T-cell (primary cell): ENCODE results near the gene PRR35. TPM values are rescaled to one million over a fixed set of nuclear protein-coding genes. Genes with fewer than 3 reads are reported as not detected.

Source experiments
- ATAC-seq, 4 experiments: fragments of 200-7000 bp in 3 of 4; fragments of 150-1000 bp in 1 of 4; cut with Tn5 transposase; replicated peaks in 1 of 4; 1 replicate in 3 of 4; 2 replicates in 1 of 4; pipeline ENCODE4 v1.10.0; 2021; ENCODE audit warnings: moderate library complexity in 3 of 4, mild to moderate bottlenecking in 2 of 4, moderate number of reproducible peaks in 1 of 4
- CTCF ChIA-PET, 2 donors: fragments of 300-600 bp; sonication (Branson Sonifier 250); formaldehyde crosslinking; loops; one replicate each; lab custom pipeline; 2022; ENCODE audit warnings: antibody characterized with exemption in 2 of 2; lab: Charles Lee
- POLR2A ChIA-PET, 2 donors: fragments of 300-600 bp; sonication (Branson Sonifier 250); formaldehyde crosslinking; loops; one replicate each; lab custom pipeline; 2022; ENCODE audit warnings: antibody characterized with exemption in 2 of 2; lab: Charles Lee
- DNase-seq, 35 experiments: peaks; one replicate each; pipeline versions ENCODE4 v3.0.0 to v3.0.0-alpha.2; 2013 to 2023
- H3K27ac ChIP-seq: one replicate; pipeline ENCODE4 v1.5.1; 2013; ENCODE audit warnings: low read length
- H3K27me3 ChIP-seq, 2 experiments: replicated peaks in 1 of 2; 1 replicate in 1 of 2; 2 replicates in 1 of 2; pipeline versions ENCODE4 v1.6.1 to v1.7.0; 2013; ENCODE audit warnings: low read length in 1 of 2, mixed read lengths in 1 of 2; ENCODE audit not compliant: control insufficient read depth in 2 of 2, insufficient read depth in 2 of 2; ENCODE audit errors: extremely low read depth in 1 of 2
- H3K36me3 ChIP-seq, 2 donors: 1 replicate in 1 of 2; 2 replicates in 1 of 2; pipeline versions ENCODE4 v1.6.1 to v1.7.0; 2013; ENCODE audit warnings: low read length in 1 of 2; ENCODE audit not compliant: control insufficient read depth in 2 of 2, insufficient read depth in 1 of 2; ENCODE audit errors: extremely low read depth in 1 of 2
- H3K4me1 ChIP-seq, 2 experiments: 1 replicate in 1 of 2; 2 replicates in 1 of 2; pipeline versions ENCODE4 v1.6.1 to v1.7.0; 2013; ENCODE audit warnings: low read length in 2 of 2, mixed read lengths in 1 of 2; ENCODE audit not compliant: insufficient read depth in 2 of 2, control insufficient read depth in 1 of 2; ENCODE audit errors: extremely low read depth in 1 of 2
- H3K4me3 ChIP-seq, 2 donors: 1 replicate in 1 of 2; 2 replicates in 1 of 2; pipeline versions ENCODE4 v1.5.1 to v1.7.0; 2013; ENCODE audit warnings: mild to moderate bottlenecking in 2 of 2, low read length in 1 of 2, moderate library complexity in 1 of 2; ENCODE audit not compliant: control insufficient read depth in 1 of 2; ENCODE audit errors: extremely low read depth in 1 of 2
- H3K9me3 ChIP-seq: 2 replicates; pipeline ENCODE4 v1.7.0; 2013
- H3K27ac Mint-ChIP-seq, 2 donors: one replicate each; pipeline ENCODE4 v1.8.0; 2020 to 2021; ENCODE audit warnings: mild to moderate bottlenecking in 2 of 2, mixed read lengths in 2 of 2
- H3K27me3 Mint-ChIP-seq, 2 donors: one replicate each; pipeline ENCODE4 v1.8.0; 2021 to 2022; ENCODE audit warnings: mixed read lengths in 2 of 2
- H3K36me3 Mint-ChIP-seq: one replicate; pipeline ENCODE4 v1.8.0; 2021; ENCODE audit warnings: mixed read lengths
- H3K4me1 Mint-ChIP-seq, 3 donors: one replicate each; pipeline ENCODE4 v1.8.0; 2020 to 2022; ENCODE audit warnings: mixed read lengths in 3 of 3, mild to moderate bottlenecking in 1 of 3
- H3K4me3 Mint-ChIP-seq, 3 donors: one replicate each; pipeline ENCODE4 v1.8.0; 2020 to 2022; ENCODE audit warnings: mild to moderate bottlenecking in 3 of 3, mixed read lengths in 3 of 3, moderate library complexity in 3 of 3
- H3K9me3 Mint-ChIP-seq, 3 donors: one replicate each; pipeline ENCODE4 v1.8.0; 2020 to 2022; ENCODE audit warnings: mixed read lengths in 3 of 3
- WGBS: methylation state at CpG from one replicate; pipeline ENCODE4 v1.1.5; 2013; ENCODE audit warnings: missing lambda C conversion rate; ENCODE audit not compliant: insufficient coverage; 5-methylcytosine and 5-hydroxymethylcytosine counted together
- total RNA-seq, 35 experiments: library from RNA in 6 of 35; stranded (reverse) in 6 of 35; fragments of 120-200 nt in 1 of 35; gene quantifications; one replicate each; pipeline versions ENCODE4 v1.2.1 to v1.2.4 and lab custom pipeline; 2013 to 2026

PRR35 gene
- total RNA-seq, 5 donors from 2014 or later (not counting 1 experiment from before 2014, with no cell fraction given), result not detected

DNA sequence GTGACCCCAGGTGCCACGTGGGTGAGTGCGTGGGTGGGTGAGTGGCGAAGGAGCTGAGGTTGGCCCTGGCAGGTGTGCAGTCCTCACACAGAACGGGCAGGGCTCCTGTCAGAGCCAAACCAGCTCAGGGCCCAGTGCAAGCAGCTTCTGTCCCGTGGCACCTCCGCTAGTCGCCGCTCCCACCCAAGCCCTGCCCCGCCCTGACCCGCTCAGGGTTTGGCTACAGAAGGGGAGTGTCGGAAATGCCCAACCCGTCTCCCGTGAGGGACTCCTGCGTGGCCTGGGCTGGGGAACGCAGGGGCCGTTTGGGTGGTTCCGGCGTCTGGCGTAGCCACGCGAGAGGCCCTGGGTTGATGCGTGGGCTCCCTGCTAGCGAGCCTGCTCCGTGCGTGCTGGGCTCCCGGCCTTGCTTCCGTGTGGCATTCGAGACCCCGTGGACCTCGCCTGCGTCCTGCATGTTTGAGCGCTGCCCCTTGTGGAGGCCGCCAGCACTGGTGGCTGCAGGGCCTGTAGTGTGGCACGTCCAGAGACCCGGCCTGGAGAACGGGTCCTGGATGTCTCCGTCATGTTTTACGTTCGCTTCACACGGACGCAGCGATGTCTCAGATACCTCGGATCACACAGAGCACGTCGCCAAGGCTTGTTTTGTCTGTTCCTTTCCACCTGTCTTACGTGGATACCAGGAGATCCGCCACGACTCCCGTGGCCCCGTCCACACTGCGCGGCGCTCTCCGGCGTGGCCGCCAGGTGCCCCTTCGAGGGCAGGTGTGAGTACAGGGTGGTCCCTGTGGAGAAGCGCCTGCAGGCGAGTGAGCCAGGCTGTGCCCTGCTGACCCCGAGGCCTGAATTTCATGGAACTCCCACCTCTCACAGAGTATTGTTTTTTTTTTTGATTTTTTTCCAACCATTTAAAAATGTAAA, 22.5 kb upstream of the PRR35 start:
- H3K9me3 Mint-ChIP-seq, result no peaks in the 10 kb centered on the region
- DNase-seq (no peak), ATAC-seq (no peak)
- ChIA-PET POLR2A (no interaction called here), CTCF (no interaction called here)
- Histone ChIP-seq H3K27me3 (no peaks in the 10 kb centered on the region), H3K36me3 (peaks cover 9 to 28% of the 10 kb centered on the region in 2 donors), H3K27ac (no peak overlapping the region), H3K9me3 (no peaks in the 10 kb centered on the region), H3K4me3 (no peak overlapping the region), H3K4me1 (peaks cover 0 to 4% of the 10 kb centered on the region in 2 experiments)
- no peak overlapping the region for H3K4me3 Mint-ChIP-seq
- 97% methylated on average over 50 of the region's 60 CpGs for WGBS
- H3K4me1 Mint-ChIP-seq, result peaks cover 0 to 4% (median 2%) of the 10 kb centered on the region in 3 donors
- H3K36me3 Mint-ChIP-seq, result no peaks in the 10 kb centered on the region
- no peak overlapping the region for H3K27ac Mint-ChIP-seq
- no peaks in the 10 kb centered on the region for H3K27me3 Mint-ChIP-seq

DNA sequence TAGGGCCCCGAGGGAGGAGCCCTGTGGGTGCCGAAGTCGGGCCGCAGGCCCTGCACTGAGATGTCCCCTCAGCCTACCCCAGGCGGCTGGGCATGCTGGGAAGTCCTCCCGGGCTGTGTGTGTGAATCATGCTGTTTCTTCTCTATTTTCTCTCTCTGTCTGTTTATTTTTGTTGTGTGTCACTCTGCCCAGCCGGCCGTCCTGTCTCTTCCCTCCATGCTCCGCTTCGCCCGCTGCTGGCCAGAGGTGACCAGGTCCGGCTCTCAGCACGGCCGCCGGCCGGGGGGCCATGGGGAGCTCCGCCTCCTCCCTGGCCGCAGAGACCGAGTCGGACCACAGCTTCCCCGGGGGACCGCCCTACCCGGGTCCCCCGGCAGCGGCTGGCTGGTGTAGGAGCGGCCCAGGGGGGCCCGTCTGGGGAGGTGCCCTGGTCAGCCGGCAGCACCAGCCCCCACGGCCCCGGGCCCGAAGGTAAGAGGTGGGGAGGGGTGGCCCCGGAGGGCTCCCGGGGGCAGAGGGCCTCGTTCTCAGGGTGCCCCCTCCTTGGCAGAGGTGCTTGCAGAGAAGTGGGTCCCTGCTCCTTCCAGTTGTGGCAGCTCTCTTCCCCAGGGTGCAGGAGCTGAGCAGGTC, 20.2 kb upstream of the PRR35 start:
- Mint-ChIP-seq H3K27me3 (no peaks in the 10 kb centered on the region), H3K4me1 (peaks cover 0 to 4% (median 2%) of the 10 kb centered on the region in 3 donors), H3K27ac (no peak overlapping the region), H3K4me3 (no peak overlapping the region), H3K9me3 (no peaks in the 10 kb centered on the region), H3K36me3 (no peaks in the 10 kb centered on the region)
- no peak overlapping the region for H3K27ac ChIP-seq
- no peaks in the 10 kb centered on the region for H3K9me3 ChIP-seq
- DNase-seq (no peak), ATAC-seq (no peak)
- no peak overlapping the region for H3K4me3 ChIP-seq
- no peaks in the 10 kb centered on the region for H3K27me3 ChIP-seq
- H3K36me3 ChIP-seq, result peaks cover 9 to 28% of the 10 kb centered on the region in 2 donors
- POLR2A ChIA-PET, result no interaction called here
- 96% methylated on average over 27 of the region's 34 CpGs for WGBS
- no peaks in the 10 kb centered on the region for H3K4me1 ChIP-seq
- CTCF ChIA-PET, result no interaction called here

DNA sequence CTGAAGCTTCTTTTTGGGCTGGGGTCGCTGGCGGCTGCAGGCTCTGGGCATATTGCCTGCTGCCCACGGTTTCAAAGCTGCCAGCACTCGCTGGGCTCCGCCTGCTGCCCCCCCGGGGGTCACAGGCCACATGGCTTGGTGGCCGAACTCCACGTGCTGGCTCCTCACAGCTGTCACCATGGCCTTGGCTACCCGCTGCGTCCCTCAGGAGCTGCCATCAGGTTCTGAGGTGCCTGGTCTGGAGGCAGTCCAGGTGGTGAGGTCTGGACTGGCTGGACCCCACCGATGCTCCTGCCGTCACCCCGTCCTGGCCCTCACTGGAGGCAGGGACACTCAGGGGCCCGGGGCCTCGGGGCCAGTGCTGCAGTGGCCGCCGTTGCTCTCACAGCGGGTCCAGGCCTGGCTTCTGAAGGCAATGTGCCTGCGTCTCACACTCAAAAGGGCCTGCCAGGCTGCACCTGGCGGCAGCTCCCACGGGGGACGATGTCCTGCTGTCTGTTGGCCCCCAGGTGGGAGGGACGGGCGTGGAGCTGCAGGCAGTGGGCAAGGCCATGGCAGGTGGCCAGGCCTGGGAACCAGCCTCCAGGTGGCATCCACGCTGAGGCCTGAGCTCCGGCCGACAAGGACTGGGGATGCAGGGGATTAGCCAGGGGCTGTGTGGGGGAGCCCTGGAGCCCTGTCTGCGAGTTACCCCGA, 19.4 kb upstream of the PRR35 start:
- H3K9me3 Mint-ChIP-seq, result no peaks in the 10 kb centered on the region
- Histone ChIP-seq H3K4me3 (no peak overlapping the region), H3K4me1 (no peaks in the 10 kb centered on the region), H3K9me3 (no peaks in the 10 kb centered on the region), H3K36me3 (peaks cover 9 to 24% of the 10 kb centered on the region in 2 donors), H3K27ac (no peak overlapping the region), H3K27me3 (no peaks in the 10 kb centered on the region)
- no peak overlapping the region for H3K27ac Mint-ChIP-seq
- WGBS, result 97% methylated on average over 28 of the region's 29 CpGs
- H3K27me3 Mint-ChIP-seq, result no peaks in the 10 kb centered on the region
- no peak overlapping the region for H3K4me3 Mint-ChIP-seq
- CTCF ChIA-PET, result no interaction called here
- ATAC-seq (no peak), DNase-seq (no peak)
- no peaks in the 10 kb centered on the region for H3K36me3 Mint-ChIP-seq
- POLR2A ChIA-PET, result no interaction called here
- peaks cover 0 to 4% (median 2%) of the 10 kb centered on the region in 3 donors for H3K4me1 Mint-ChIP-seq

DNA sequence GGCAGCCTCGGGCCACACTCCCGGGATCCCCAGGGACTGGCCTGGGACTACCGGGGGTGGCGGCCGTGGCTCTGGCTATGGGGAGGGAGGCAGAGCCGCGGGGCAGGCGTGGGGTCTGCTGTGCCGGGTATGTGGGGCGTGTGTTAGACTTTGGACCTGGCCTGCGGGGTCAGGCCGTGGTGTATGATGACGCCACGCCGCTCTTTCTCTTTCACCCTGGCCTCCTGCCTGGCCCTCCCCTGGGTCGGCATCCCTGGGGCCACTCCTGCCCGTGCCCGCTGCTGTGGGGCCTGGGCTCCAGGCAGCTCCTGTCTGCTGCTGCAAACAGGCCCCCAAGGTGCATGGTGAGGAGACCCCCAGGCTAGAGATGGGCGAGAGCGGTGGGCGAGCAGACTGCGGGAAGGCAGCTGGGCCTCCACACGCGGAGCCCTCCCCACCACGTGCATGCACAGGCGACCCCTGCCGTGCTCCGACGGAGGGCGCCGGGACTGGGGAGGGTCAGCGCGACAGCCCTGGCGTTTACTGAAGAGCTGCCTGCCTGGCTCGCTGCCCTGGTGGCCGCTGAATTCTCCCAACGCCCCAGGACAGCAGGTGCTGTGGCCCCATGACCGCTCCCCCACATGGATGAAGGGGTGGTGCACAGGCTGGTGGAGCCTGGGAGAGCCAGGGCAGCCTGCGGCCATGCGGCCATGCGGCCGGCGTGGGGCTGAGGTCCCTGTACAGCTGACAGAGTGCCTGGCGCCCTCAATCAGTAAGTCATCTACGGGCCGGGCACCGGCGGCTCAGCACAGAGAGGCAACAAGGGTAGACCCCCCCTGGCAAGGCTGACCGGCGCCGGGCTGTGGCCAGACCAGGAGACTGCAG, 16.7 kb upstream of the PRR35 start:
- ChIA-PET POLR2A (no interaction called here), CTCF (interaction anchor here in 1 of 2 donors (0.5 kb wide), 1 partner anchor 122 kb away, joined by 4 read pairs; no protein-coding TSS in a partner anchor)
- 98% methylated on average over 47 of the region's 51 CpGs for WGBS
- no peaks in the 10 kb centered on the region for H3K27me3 ChIP-seq
- H3K4me3 Mint-ChIP-seq, result no peak overlapping the region
- H3K27ac Mint-ChIP-seq, result no peak overlapping the region
- no peaks in the 10 kb centered on the region for H3K36me3 Mint-ChIP-seq
- peaks cover 0 to 4% (median 2%) of the 10 kb centered on the region in 3 donors for H3K4me1 Mint-ChIP-seq
- H3K9me3 Mint-ChIP-seq, result no peaks in the 10 kb centered on the region
- H3K9me3 ChIP-seq, result no peaks in the 10 kb centered on the region
- H3K4me1 ChIP-seq, result peaks cover 0 to 11% of the 10 kb centered on the region in 2 experiments
- H3K27me3 Mint-ChIP-seq, result no peaks in the 10 kb centered on the region
- peaks cover 8 to 13% of the 10 kb centered on the region in 2 donors for H3K36me3 ChIP-seq
- no peak overlapping the region for H3K4me3 ChIP-seq
- H3K27ac ChIP-seq, result no peak overlapping the region
- no peak for DNase-seq
- no peak for ATAC-seq

DNA sequence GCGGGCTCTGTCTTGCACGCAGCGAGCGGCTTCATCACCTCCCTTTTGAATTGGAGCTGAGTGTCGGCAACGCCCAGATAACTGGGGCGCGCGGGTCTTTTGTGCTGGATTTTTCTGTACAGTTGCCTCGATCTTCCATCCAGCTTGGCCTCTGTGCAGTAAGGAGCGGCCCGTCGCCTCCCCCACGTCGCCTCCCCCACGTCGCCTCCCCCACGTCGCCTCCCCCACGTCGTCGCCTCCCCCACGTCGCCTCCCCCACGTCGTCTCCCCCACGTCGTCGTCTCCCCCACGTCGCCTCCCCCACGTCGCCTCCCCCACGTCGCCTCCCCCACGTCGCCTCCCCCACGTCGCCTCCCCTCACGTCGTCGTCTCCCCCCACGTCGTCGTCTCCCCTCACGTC, 15.7 kb upstream of the PRR35 start:
- no peaks in the 10 kb centered on the region for H3K27me3 ChIP-seq
- WGBS, result 97% methylated on average over 20 of the region's 46 CpGs
- H3K9me3 ChIP-seq, result no peaks in the 10 kb centered on the region
- H3K27ac ChIP-seq, result no peak overlapping the region
- no peaks in the 10 kb centered on the region for H3K9me3 Mint-ChIP-seq
- no peak overlapping the region for H3K4me3 Mint-ChIP-seq
- peaks cover 0 to 11% of the 10 kb centered on the region in 2 experiments for H3K4me1 ChIP-seq
- CTCF ChIA-PET, result no interaction called here
- no peak overlapping the region for H3K4me3 ChIP-seq
- DNase-seq, result no peak
- no peaks in the 10 kb centered on the region for H3K27me3 Mint-ChIP-seq
- POLR2A ChIA-PET, result no interaction called here
- H3K36me3 ChIP-seq, result peaks cover 6 to 15% of the 10 kb centered on the region in 2 donors
- ATAC-seq, result no peak
- no peaks in the 10 kb centered on the region for H3K4me1 Mint-ChIP-seq
- H3K27ac Mint-ChIP-seq, result no peak overlapping the region
- H3K36me3 Mint-ChIP-seq, result no peaks in the 10 kb centered on the region
